ENCODE data around the gene SORCS3.

SORCS3 gene

GRCh38 chr10:104867966-104868598, 227.0 kb downstream of the SORCS3 start:
- no peak for DNase-seq

GRCh38 chr10:104872691-104873090, 231.6 kb downstream of the SORCS3 start:
- DNase-seq = no peak

DNA sequence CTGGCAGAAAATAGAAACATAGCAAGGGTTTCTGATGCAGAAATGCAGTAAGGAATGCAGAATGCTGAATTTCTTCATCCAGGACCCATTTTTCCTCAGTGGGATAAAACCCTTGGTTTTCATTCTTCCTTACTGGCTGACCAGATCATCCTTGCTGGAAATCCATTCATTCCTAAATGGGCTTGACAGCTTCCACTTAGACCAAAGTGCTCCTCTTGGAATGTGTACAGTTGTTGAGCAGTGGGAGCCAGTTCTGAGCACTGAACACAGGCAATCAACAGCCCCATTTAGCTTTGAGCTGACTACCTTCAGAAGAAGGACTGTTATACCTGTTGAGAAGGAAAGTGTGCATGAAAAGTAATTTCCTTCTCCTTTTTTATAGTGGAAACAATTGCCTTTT, 232.1 kb downstream of the SORCS3 start:
- no peak for DNase-seq

DNA sequence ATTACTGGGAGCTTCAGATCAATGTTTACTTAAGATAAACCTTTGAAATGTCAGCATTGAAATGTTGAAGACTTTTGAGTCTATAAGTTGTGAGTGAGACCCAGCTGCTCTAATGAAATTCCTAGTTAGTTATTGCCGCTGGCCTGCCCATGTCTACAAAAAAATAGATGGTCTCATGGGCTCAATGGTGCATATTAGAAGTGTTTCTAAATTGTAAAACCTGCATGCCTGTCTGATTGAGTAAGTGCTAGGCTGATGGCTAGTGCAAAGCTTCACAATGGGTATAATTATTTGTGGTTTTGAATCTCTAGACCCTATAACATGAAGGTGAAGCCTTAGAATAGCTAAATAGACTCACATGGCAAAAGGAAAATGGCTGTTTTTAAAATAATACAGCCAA, 234.5 kb downstream of the SORCS3 start:
- DNase-seq = no peak

DNA sequence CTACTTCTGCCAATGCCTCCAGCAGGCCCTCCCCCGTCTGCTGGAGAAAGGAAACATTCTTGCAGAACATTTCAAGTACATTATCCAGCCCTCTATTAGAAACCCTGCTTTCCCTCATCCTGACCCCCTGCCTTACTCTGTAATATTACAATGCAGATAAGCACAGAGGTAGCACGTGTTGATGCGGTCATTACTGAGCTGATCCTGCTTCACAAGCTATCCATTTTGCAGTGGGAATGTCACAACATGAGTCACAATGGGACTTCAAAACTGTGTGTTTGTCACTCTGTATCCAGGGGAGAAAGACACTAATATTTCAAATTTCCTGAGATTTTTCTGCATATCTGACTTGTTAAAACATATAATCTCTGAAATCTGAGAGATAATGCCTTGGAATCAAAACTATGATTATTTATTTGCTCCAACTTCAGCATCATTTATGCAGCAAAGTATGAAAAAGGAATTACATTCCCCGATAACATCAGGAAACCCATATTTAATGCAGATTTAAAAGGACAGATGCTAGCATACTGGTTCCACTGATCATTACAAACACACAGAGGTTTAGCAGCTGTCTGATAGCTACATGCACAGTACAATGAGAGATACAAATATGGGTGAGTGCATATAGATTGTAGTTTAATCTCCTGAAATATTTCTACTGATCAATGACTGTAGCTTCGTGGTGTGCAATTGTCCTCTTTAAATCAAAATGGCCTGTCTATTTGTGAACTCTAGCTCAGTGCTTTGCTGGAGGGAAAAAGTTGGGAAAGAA, 239.7 kb downstream of the SORCS3 start:
- no peak for DNase-seq

- no peak for DNase-seq
These were observed 240.7 kb downstream of the SORCS3 start for GRCh38 chr10:104881740-104882139.

DNA sequence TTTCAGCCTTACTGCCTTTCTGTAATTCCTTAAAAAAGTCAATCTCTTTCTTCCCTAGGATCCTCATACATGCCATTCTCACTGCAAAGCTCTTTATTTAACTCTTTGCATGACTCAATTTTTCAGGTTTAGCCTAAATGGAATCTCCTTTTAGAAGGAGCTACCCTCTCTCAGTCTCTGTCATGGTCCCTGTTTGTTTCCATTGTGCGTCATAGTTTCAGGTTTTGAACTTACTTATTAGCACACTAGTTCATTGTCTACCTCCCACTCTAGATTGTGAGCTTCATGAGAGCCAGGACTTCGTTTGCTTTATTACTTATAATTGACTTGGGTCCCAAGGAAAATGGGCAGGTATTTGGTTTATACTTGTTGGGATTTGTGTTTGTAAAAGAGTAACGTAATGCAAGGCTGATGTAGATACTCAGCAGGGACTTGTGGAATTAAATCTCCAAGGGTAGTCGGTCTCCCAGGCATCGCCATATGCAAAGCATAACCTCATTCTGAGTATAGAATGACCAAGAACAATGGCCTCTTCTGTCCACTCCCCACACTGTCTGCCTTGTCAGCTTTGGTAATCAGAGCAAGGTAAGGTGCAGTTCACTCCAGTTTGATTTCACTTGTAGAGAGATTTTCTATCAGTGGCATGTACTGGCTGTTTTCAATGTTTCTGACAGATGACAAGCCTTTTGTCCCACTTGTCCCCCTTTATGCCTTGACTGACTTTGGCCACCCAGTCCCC, 252.0 kb downstream of the SORCS3 start:
- no peak for DNase-seq

DNA sequence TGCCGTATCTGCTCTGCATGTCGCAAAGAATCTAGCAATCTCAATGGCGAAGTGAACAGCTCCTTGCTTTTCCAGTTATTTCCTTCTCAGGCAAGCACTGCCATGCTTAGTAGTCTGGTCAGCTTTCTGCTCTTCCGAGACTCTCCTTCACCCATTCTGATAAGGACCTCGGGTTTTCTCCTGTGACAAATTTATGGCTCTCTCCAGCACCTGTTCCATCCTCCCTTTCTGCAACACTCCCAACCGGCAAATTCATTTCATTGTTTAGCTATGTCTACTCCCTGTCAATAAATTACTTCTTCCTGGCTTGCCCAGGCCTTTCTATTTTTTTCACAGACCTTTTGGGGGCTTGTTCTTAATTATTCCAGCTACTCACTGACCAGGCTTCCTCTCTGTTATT, 252.6 kb downstream of the SORCS3 start:
- peak; percentile 9 for DNase-seq

- no peak for DNase-seq
These were observed 253.6 kb downstream of the SORCS3 start for GRCh38 chr10:104894681-104895080.

GRCh38 chr10:104895541-104895940, 254.5 kb downstream of the SORCS3 start:
- no peak for DNase-seq

GRCh38 chr10:104895981-104896380, 254.9 kb downstream of the SORCS3 start:
- no peak for DNase-seq

- DNase-seq = no peak
These were observed 256.6 kb downstream of the SORCS3 start for GRCh38 chr10:104897696-104898095.

- DNase-seq = no peak
These were observed 258.7 kb downstream of the SORCS3 start for GRCh38 chr10:104899779-104900178.

- DNase-seq = no peak
These were observed 262.3 kb downstream of the SORCS3 start for GRCh38 chr10:104903433-104903832.

DNA sequence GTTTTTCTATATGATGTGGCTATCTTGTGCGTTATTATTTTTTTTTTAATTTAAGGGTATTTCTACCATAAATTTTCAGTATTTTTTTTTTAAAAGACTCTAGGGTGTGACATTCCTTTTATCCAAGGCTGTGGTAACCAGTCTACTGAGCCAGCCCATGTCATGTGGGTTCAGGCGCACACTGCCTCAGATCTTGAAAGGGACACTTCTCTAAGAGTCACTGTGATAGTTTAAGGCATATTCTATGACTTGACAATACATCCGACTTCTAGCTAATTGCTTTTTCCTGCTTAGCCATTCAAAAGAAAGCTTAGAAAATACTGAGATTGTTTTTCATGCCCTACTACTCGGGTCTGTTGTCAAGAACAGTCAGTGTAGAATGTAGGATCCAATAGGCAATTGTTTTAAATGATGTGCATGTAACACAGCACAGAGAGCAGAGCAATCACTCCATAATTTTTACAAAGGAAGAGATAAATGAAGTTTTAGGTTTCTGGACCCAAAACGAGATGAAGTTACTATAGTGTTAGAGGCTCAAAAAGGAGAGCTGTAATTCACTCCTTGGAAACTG, 263.7 kb downstream of the SORCS3 start:
- DNase-seq = no peak

GRCh38 chr10:104906112-104906511, 265.0 kb downstream of the SORCS3 start:
- DNase-seq = no peak

DNA sequence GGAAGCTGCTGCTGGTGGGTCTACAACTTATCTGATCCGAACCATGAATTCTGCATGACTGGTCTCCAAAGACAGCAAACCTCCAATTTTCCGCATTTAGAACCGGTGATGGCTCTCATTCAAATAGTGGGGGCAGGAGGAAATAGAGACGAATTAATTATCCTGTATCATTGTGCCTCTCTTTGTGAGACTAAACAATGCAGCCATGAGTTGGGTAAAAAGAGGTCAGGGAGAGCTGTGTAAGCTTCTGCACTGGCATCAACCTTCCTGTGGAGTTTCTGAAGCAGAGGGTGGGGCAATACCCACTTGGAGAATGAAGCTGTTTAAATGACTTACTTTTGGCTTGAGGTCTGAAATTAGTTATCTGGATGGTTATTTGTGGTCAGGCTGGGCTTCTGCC, 266.4 kb downstream of the SORCS3 start:
- no peak for DNase-seq

GRCh38 chr10:104908581-104908980, 267.5 kb downstream of the SORCS3 start:
- DNase-seq = no peak

DNA sequence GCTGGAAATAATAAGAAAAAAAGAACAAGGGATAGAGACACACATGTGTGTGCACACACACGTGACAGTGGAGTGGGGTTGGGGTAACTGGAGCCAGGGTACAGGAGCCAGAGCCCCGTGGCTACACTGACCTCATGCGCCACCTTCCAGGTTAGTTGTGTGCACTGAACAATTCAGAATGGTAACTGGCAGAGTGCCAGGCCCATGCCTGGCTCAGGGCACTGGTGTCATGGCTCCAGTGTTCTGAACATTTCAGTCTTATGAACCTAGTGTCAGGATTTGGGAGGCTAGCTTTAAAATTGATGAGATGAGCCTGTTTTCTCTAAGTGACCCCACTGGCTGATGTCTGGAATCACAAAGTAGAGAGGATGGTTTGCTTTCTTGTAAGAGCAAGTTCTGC, 269.6 kb downstream of the SORCS3 start:
- no peak for DNase-seq

DNA sequence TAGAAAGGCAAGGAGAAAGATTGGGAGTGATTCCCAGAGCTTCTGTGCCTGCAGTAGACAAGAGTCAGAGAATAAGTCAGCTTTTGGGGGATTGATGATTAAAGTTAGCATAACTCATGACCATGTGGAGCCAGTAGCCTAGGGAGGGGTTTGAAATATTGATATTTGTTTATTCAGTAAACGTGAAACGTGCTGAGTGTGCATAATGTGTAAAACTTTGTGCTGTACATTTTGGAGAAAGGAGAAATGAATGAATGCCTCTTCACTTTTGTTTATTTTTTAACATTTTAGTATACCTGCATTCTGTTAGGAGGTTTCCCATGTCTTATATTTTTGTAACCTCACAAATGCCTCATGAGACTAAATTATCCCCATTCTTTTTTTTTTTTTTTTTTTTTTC, 272.3 kb downstream of the SORCS3 start:
- no peak for DNase-seq

- no peak for DNase-seq
These were observed 279.4 kb downstream of the SORCS3 start for GRCh38 chr10:104920476-104920875.

GRCh38 chr10:104921763-104922162, 280.7 kb downstream of the SORCS3 start:
- no peak for DNase-seq

DNA sequence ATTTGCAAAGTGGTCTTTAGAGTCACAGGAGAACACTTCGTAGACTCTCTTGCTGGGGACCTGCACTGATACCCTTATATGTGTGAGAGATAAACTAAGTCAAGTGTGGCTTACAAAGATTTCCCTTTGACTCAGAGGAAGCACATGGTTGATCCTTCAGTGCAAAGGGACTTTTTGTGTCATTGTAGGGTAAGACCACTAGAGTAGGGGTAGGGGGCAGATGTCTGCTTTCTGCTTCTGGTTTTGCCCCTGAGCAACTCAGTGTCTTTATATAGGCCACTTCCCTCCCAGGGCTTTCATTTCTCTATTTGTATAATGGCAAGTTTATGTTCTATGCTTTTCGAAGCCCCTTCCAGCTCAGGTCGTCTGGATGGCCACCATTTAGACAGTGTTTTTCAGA, 281.7 kb downstream of the SORCS3 start:
- no peak for DNase-seq

GRCh38 chr10:104923501-104923900, 282.4 kb downstream of the SORCS3 start:
- DNase-seq = no peak
